BLaER1 treated with 17β-estradiol and CSF1 and Interleukin-3, amounts not matched to agents 10 nM and 100 nM (cell line): ENCODE results near the gene LRRC3C.
"Not testable (repeated sequence)": the region's sequence is repeated elsewhere in the genome, so short reads cannot be mapped to it uniquely, and the experiment has no call there.

ENCODE experiments used
- H3K27ac ChIP-seq, 11 experiments: shearing (Covaris generic); formaldehyde crosslinking; 2 replicates each; pipeline ENCODE4 v1.8.1; 2022
- H3K27me3 ChIP-seq, 11 experiments: shearing (Covaris generic); formaldehyde crosslinking; 2 replicates each; pipeline ENCODE4 v1.8.1; 2022
- H3K36me3 ChIP-seq, 11 experiments: shearing (Covaris generic); formaldehyde crosslinking; 2 replicates each; pipeline ENCODE4 v1.8.1; 2022
- H3K4me1 ChIP-seq, 10 experiments: shearing (Covaris generic); formaldehyde crosslinking; 2 replicates each; pipeline ENCODE4 v1.8.1; 2022
- H3K4me2 ChIP-seq, 11 experiments: shearing (Covaris generic); formaldehyde crosslinking; 2 replicates each; pipeline ENCODE4 v1.8.1; 2022
- H3K4me3 ChIP-seq, 10 experiments: shearing (Covaris generic); formaldehyde crosslinking; 2 replicates each; pipeline ENCODE4 v1.8.1; 2022
- H3K9ac ChIP-seq, 11 experiments: shearing (Covaris generic); formaldehyde crosslinking; 2 replicates each; pipeline ENCODE4 v1.8.1; 2022
- H3K9me3 ChIP-seq, 11 experiments: shearing (Covaris generic); formaldehyde crosslinking; replicated peaks in 1 of 11; 2 replicates each; pipeline ENCODE4 v1.8.1; 2022
- H4K20me1 ChIP-seq, 11 experiments: shearing (Covaris generic); formaldehyde crosslinking; 2 replicates each; pipeline ENCODE4 v1.8.1; 2022
- Cebpa-rat ChIP-seq, 11 experiments: shearing (Covaris generic); IDR thresholded peaks; 2 replicates each; pipeline ENCODE4 v1.8.1; 2022

LRRC3C gene, protein sequence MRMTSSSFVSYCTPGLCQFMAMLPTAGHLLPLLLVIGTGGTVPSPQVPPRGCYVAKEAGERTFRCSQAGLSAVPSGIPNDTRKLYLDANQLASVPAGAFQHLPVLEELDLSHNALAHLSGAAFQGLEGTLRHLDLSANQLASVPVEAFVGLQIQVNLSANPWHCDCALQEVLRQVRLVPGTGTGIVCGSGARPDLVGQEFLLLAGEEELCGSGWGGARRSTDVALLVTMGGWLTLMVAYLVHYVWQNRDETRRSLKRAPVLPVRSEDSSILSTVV

DNA sequence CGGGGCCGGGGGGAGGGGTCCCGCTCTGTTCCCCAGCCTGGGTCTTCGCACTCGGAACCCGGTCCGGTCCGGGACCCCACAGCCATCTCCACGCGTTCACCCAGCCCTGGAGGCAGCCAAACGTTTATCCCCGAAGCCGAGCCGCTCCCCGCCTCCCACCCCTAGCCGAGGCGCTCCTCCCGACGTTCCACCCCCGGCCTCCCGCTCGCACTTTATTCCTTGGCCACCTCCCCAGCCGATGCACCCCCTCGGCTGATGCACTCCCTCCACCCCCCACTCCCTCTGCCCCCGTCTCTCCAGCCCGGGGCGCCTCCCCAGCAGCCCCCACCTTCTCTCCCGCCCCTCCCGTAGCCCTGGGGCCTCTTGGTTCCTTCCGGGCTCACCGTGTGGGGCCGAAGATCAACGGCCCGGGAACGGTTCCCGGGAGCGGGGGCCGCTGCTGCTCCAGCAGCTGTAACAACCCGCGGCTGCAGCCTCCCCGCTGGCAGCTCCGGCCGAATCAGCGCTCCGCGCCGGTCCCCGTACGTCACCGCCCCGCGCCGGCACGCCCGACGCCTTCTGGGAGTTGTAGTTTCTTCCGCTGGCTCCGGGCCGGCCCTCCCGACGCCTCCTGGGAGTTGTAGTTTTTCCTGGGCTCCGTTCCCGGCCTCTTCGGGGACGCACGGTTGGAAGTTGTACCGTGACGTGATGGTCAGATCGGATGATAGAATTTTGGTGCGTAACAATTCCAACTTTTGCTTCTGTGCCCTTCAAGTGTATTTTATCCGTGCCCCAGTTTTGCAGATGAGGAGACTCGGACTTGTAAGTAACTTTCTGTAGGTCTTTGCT, at the start of gene LRRC3C, which contains the start of gene ORMDL3:
Gene LRRC3C (plus strand): TSS at position 632 of the 828 bp plus-strand sequence. CDS start 13,792 bp downstream, outside the sequence.
Gene ORMDL3 (minus strand): TSS at position 501 of the 828 bp plus-strand sequence. CDS start 3,398 bp downstream, outside the sequence.
- no peaks in the 10 kb centered on the region for H3K9me3 ChIP-seq
- H3K27ac ChIP-seq: peak within 1 kb of the TSS; percentile 34 to 82 (median 73); a peak in 21 of 22 replicates
- H3K4me2 ChIP-seq: peak within 1 kb of the TSS; percentile 96 to 100 (median 98)
- no peak for TF ChIP-seq Cebpa-rat (IDR thresholded peaks at IDR 0.05)
- H3K27me3 ChIP-seq: no peaks in the 10 kb centered on the region
- H3K4me1 ChIP-seq: peaks cover 71 to 80% (median 76%) of the 10 kb centered on the region in 10 experiments
- peak within 1 kb of the TSS; percentile 65 to 90 (median 81) for H3K4me3 ChIP-seq
- H3K36me3 ChIP-seq: peaks cover 16 to 22% (median 19%) of the 10 kb centered on the region in 11 experiments
- peaks cover 11 to 45% (median 32%) of the 10 kb centered on the region in 11 experiments; a peak in 18 of 22 replicates for H4K20me1 ChIP-seq
- peak within 1 kb of the TSS; percentile 80 to 91 (median 84) for H3K9ac ChIP-seq

DNA sequence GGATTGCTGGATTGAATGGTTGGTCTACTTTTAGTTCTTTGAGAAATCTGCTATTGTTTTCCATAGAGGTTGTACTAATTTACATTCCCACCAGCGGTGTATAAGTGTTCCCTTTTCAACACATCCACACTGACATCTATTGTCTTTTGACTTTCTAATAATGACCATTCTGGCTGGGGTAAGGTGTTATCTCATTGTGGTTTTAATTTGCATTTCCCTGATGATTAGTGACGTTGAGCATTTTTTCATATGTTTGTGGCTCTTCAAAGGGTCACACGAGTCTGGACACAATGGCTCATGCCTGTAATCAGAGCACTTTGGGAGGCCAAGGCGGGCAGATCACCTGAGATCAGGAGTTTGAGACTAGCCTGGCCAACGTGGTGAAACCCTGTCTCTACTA, 41.4 kb upstream of the LRRC3C start:
- H4K20me1 ChIP-seq, H3K4me2 ChIP-seq, H3K27ac ChIP-seq, H3K36me3 ChIP-seq, H3K9ac ChIP-seq, H3K9me3 ChIP-seq, H3K4me3 ChIP-seq, H3K27me3 ChIP-seq: not testable (repeated sequence)
- H3K4me1 ChIP-seq: peaks cover 8 to 11% (median 9%) of the 10 kb centered on the region in 10 experiments; a peak in 17 of 20 replicates

DNA sequence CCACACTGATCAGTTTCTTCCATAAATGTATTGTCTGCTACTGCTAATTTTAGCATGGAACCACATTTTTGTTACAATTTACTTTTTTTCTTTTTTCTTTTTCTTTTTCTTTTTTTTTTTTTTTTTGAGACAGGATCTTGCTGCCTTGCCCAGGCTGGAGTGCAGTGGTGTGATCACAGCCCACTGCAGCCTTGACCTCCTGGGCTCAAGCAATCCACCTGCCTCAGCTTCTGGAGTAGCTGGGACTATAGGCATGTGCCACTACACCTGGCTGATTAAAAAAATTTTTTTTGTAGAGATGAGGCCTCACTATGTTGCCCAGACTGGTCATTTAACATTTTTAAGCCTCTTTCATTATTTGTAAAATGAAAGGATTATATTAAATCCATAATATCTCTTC, 40.5 kb upstream of the LRRC3C start:
- H3K9me3 ChIP-seq: no peaks in the 10 kb centered on the region
- H3K4me2 ChIP-seq: no peak overlapping the region
- H3K27me3 ChIP-seq: no peaks in the 10 kb centered on the region
- peaks cover 8 to 18% (median 11%) of the 10 kb centered on the region in 10 experiments; a peak in 17 of 20 replicates for H3K4me1 ChIP-seq
- no peak overlapping the region for H3K4me3 ChIP-seq
- no peak for TF ChIP-seq Cebpa-rat (IDR thresholded peaks at IDR 0.05)
- no peaks in the 10 kb centered on the region for H4K20me1 ChIP-seq
- H3K9ac ChIP-seq: no peak overlapping the region
- no peaks in the 10 kb centered on the region for H3K36me3 ChIP-seq
- H3K27ac ChIP-seq: no peak overlapping the region

DNA sequence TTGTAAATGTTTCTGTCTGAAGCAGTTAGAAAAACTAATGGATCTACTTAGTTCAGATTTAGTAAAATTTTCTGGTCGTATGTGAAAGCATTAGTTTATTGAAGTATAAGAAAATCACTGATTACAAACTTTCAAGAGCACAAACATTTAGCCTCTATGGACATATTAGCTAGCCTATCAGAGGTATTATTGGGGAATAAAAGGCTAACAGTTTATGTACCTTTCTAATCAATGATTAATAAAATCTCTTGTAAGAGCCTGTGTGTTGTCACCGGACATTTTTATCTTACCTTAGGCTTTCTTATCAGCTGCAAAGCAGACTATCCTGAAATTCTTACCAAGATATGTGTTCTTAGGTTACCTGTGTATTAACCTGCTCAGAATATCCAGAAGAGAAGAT, 38.3 kb upstream of the LRRC3C start:
- no peak for TF ChIP-seq Cebpa-rat (IDR thresholded peaks at IDR 0.05)
- H3K4me1 ChIP-seq: peaks cover 8 to 19% (median 11%) of the 10 kb centered on the region in 10 experiments; a peak in 18 of 20 replicates
- no peak overlapping the region for H3K9ac ChIP-seq
- no peaks in the 10 kb centered on the region for H4K20me1 ChIP-seq
- no peaks in the 10 kb centered on the region for H3K27me3 ChIP-seq
- H3K27ac ChIP-seq: no peak overlapping the region
- H3K9me3 ChIP-seq: no peaks in the 10 kb centered on the region
- no peak overlapping the region for H3K4me2 ChIP-seq
- H3K4me3 ChIP-seq: no peak overlapping the region
- H3K36me3 ChIP-seq: no peaks in the 10 kb centered on the region

DNA sequence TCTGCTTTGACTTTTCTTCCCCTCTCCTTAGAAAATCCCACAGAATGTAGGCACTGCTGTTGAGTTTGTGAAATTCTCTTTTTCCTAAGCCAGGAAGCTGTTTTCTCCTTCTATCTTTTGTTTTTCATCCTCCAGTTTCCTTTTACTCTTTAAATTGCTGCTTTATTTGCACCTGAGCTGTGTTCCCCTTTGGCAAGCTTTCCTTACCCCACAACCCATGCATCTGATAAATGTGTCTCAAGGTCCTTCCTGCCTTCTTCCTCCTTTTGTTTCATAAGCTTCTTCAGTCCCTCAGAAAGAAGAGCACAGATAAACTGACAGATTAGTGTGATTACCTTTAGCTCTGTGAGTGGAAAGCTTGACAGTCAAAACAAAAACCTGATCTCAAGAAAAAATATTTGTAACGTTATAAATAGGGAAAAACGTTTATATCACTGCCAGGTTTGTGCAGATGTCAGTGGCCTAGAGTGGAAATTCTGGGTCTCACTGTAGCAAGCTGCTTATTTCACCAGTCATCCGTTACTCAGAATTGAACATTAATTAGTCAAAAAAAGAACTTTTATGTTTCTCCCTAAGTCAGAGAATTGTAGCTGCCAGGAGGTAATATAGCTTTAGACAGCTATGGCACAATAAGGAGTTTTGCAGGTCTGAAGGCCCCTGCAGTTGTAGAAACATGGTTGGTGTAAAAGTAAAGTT, 32.7 kb upstream of the LRRC3C start:
- peaks cover 18 to 38% (median 22%) of the 10 kb centered on the region in 10 experiments for H3K4me1 ChIP-seq
- H3K27me3 ChIP-seq: no peaks in the 10 kb centered on the region
- no peak for TF ChIP-seq Cebpa-rat (IDR thresholded peaks at IDR 0.05)
- H3K9ac ChIP-seq: no peak overlapping the region
- no peaks in the 10 kb centered on the region for H4K20me1 ChIP-seq
- no peak overlapping the region for H3K27ac ChIP-seq
- no peaks in the 10 kb centered on the region for H3K36me3 ChIP-seq
- H3K4me3 ChIP-seq: no peak overlapping the region
- H3K9me3 ChIP-seq: no peaks in the 10 kb centered on the region
- peak overlapping the region in 8 of 11 experiments; percentile 6 to 44 (median 18); a peak in 12 of 22 replicates for H3K4me2 ChIP-seq

DNA sequence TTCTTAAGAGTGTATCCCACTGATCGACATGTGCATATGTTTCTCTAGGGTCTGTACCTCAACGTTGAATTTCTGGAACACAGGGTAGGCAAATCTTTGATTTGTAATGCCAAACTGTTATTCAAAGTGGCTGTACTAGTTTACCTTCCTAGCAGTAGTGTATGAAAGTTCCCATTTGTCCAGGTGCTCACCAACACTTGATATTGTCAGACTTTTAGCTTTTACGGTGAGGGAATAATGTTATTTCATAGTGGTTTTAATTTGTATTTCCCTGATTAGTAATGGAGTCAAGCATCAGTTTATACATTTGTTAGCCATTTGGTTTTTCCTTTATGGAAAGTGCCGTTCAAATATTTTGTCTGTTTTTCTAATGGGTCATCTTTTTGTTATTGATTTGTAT, 29.4 kb upstream of the LRRC3C start:
- H3K27ac ChIP-seq: no peak overlapping the region
- H3K4me2 ChIP-seq: no peak overlapping the region
- TF ChIP-seq Cebpa-rat (IDR thresholded peaks at IDR 0.05): no peak
- no peaks in the 10 kb centered on the region for H3K9me3 ChIP-seq
- H3K36me3 ChIP-seq: no peaks in the 10 kb centered on the region; a peak in 1 of 22 replicates
- no peaks in the 10 kb centered on the region for H4K20me1 ChIP-seq
- H3K4me1 ChIP-seq: peaks cover 10 to 28% (median 18%) of the 10 kb centered on the region in 10 experiments
- no peaks in the 10 kb centered on the region for H3K27me3 ChIP-seq
- H3K4me3 ChIP-seq: no peak overlapping the region
- no peak overlapping the region for H3K9ac ChIP-seq

DNA sequence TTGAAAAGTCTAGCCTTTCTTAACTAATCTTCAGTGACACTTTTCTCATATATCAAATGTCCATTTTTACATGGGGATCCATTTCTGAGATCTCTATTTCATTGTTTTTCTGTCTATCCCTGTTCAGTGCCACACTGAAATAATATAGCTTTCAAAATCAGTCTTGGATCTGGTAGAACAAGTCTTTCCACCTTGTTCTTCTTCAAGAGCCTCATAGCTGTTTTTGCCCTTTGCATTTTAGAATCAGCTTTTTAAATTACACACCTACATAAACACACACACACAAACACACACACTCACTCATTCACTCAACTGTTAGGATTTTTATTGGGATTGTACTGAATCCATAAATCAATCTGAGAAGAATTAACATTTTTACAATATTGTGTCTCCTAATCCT, 28.3 kb upstream of the LRRC3C start:
- Histone ChIP-seq H3K9ac (no peak overlapping the region), H3K36me3 (no peaks in the 10 kb centered on the region; a peak in 1 of 22 replicates), H3K4me1 (peaks cover 20 to 38% (median 29%) of the 10 kb centered on the region in 10 experiments), H3K27ac (no peak overlapping the region), H4K20me1 (no peaks in the 10 kb centered on the region), H3K4me2 (no peak overlapping the region), H3K27me3 (no peaks in the 10 kb centered on the region), H3K9me3 (no peaks in the 10 kb centered on the region), H3K4me3 (no peak overlapping the region)
- no peak for TF ChIP-seq Cebpa-rat (IDR thresholded peaks at IDR 0.05)

DNA sequence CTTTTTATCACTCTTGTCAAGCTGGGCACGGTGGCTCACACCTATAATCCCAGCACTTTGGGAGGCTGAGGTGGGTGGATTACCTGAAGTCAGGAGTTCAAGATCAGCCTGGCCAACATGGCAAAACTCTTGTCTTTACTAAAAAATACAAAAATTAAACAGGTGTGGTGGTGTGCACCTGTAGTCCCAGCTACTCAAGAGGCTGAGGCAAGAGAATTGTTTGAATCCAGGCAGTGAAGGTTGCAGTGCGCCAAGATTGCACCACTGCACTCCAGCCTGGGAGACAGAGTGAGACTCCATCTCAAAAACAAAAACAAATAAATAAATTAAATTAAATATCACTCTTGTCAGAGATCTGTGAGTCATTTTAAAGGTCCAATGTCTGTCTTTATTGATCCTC, 25.5 kb upstream of the LRRC3C start:
- H3K27ac ChIP-seq, H3K4me2 ChIP-seq, H4K20me1 ChIP-seq, H3K27me3 ChIP-seq, H3K9me3 ChIP-seq, H3K9ac ChIP-seq, H3K4me3 ChIP-seq: not testable (repeated sequence)
- Histone ChIP-seq H3K36me3 (peaks cover 0 to 18% (median 3%) of the 10 kb centered on the region in 11 experiments; a peak in 5 of 22 replicates), H3K4me1 (peaks cover 16 to 36% (median 34%) of the 10 kb centered on the region in 10 experiments)
